Stimulated activated CD8-positive, alpha-beta memory T cell treated with anti-CD3 and anti-CD28 coated beads, Interleukin-4, amount 100 ng/mL, for 48 hours (primary cell): Measurements from ENCODE around the gene TAF13.
"Not testable (repeated sequence)": the region's sequence is repeated elsewhere in the genome, so short reads cannot be mapped to it uniquely, and the experiment has no call there.

Experiments used
- DNase-seq: peaks from one replicate; pipeline ENCODE4 v3.0.0-alpha.2; 2020

The TAF13 gene

DNA sequence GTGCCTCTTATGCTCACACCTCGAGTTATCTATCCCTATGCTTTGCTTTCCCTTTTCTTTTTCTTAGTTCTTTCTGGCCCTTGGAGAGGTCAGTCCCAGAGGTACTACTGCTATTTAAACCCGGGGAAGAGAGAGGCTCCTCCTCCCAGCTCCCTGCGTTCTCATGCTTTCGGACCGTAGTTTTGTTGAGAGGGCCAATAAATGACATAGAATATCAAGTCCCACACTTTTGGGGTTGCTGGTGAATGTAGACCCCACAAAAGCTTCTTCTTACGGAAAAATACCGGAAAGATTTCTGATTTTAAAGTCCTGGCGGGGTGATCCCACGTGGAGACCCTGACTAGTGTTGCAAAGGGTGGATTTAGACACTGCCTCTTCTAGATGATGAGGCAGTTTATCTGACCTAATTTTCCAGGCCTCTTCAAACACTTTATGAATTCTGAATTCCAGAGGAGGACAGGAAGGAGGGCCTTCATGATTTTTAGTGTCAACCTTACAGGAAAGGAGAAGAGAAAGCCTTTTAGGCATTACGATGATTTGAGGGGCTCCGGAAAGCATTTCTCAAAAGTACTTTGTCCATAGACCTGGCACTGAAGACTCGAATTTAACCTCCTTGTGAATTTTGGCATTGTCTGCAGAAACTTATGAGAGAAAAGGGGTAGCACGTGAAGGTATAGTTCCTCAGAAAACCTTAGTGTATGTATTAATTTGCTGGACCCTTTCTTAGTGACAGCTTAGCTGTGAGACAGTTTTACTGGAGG, 15.5 kb upstream of the TAF13 start:
- no peak for DNase-seq

GRCh38 chr1:109090196-109091077, 14.6 kb upstream of the TAF13 start, which contains the start of gene TMEM167B:
TSS of gene TMEM167B (plus strand) at chr1:109090764. CDS start at chr1:109090873, 109 bp downstream.
- DNase-seq, result peak; percentile 88

DNA sequence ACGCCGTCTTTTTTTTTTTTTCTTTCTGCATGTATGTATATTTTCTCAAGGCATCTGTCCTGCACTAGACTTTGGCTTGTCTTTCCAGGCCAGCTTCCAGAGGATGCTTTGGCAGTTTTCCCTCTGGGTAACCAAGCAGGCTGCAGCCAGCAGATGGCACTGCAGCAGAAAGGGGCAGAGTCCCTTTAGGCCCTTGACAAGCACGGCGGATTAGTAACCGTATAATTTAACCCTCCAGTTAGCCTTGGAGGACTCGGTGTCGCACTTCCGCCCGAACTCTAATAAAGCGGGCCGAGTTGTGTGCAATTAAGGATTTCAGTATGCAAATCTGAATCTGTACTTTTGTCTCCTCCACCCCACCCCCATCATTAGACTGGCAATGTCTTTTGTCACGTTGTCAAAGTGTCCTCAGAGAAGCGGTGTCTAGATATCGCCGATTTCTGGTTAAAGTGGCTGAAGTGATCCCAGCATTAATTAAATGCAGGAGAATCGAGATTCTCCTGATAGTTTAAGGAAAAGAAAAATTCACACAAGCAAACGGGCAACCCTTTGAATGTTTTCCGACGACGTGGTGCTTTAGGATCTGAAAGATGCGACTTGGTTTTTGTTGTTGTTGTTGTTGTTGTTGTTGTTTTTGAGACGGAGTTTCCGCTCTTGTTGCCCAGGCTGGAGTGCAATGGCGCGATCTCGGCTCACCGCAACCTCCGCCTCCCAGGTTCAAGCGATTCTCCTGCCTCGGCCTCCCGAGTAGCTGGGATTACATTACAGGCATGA, 13.6 kb upstream of the TAF13 start:
- peak; percentile 66 for DNase-seq

- no peak for DNase-seq
Observed at GRCh38 chr1:109084563-109085517, 9.0 kb upstream of the TAF13 start.

DNA sequence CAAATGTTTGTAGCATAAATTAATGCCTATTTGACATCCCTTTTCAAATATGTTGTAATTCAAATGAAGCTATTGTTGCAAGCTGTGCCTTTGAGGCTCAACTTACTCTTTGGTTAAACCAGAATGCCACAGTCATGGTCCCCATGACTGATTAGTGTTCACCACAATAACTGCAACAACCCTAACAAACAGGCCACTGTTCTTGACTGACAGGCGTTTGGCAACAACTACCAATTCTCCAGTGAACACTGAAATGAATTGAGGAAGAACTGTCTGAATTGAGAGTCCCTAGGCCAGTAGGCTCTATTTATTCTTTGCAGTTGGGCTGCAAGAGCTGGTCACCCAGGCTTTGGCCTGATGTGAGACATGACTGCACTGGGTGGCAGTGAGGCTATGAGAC, 8.1 kb upstream of the TAF13 start:
- no peak for DNase-seq

DNA sequence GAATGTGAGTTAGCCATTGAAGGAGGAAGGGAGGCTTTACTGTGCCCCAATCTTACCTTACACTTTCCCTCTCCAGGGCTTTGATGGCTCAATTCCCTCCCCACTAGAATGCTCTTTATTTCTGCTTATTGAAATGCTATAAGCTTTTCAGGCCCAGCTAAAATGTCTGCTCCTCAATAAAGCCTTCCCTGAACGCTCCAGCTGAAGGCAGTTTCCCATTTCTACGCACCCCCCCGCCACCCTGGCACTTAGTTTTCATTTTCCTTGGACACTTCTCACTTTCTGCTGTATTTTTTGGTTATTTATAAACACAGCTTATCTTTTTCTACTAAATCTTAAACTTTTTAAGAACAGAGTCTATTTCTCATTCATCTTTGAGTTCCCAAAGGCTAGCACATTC, 7.7 kb upstream of the TAF13 start:
- DNase-seq, result no peak

DNA sequence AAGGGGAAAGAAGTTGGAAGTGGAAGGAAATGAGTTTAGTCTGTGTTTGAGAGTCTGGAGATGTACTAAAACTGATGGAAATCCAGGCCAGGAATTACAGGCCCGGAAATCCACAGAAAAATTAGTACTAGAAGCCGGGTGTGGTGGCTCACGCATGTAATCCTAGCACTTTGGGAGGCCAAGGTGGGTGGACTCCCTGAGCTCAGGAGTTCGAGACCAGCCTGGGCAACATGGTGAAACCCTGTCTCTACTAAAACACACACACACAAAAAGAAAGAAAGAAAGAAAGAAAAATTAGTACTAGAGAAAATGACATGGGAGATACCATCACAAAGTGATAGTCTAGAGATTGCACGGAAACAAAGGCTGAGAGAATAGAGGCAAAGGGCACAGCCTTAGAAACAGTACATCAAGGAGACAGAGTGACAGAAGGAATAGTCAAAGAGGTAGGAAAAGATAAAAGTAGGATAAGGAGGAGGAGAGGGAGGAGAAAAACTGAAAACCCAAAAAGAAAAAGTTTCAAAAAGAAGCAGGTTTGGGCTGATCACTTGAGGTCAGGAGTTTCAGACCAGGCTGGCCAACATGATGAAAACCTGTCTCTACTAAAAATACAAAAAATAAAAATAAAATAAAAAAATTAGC, 4.8 kb upstream of the TAF13 start:
- no peak for DNase-seq

DNA sequence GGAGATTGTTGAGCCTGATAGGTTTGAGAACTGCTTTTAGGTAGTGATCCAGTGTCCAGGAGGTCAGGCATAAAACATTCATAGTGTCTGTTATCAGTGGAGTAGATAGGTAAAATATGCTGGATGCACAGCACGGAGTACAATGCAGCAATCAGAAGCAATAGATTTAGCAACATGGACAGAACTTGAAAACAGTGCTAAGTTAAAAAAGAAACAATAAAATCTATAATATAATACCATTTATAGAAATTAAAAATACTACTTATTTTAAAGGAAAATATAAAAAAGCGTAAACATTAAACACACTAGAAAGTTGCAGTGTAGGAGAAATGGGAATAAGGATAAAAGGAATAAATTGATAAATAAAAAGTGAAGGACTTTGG, 3.4 kb upstream of the TAF13 start:
- no peak for DNase-seq

GRCh38 chr1:109078317-109078716, 2.5 kb upstream of the TAF13 start:
- DNase-seq, result no peak

DNA sequence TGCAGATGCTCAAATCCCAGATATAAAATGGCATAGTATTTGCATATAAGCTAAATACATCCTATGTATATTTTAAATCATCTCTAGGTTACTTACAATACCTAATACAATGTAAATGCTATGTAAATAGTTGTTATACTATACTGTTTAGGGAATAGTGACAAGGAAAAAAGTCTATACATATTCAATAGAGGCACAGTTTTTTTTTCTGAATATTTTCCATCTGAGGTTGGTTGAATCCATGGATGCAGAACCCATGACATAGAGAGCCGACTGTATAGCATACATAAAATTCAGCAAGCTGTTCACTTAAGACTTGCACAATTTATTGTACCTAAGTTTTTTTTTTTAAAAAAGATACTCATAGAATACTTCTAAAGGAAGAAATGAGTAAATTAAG, 6.5 kb downstream of the TAF13 start:
- DNase-seq, result no peak

GRCh38 chr1:109067883-109068282, 7.9 kb downstream of the TAF13 start:
- DNase-seq, result no peak

- no peak for DNase-seq
Observed at GRCh38 chr1:109065137-109065536, 10.7 kb downstream of the TAF13 start.

DNA sequence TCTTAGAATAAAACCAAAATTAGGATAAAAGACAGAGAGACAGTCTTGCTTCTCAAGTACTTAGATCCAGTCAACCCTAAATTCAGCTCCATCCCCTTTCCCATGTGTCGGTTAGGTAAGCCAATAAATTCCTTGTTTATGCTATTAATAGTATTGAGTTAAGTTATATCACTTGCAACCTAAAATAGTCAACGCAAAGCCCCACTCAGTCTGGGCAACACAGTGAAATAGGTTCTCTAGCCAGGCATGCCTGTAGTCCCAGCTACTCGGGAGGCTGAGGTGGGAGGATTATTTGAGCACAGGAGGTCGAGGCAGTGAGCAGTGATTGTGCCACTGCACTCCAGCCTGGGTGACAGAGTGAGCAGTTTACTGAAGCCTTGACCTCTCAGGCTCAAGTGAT, 14.6 kb downstream of the TAF13 start:
- DNase-seq, result no peak

DNA sequence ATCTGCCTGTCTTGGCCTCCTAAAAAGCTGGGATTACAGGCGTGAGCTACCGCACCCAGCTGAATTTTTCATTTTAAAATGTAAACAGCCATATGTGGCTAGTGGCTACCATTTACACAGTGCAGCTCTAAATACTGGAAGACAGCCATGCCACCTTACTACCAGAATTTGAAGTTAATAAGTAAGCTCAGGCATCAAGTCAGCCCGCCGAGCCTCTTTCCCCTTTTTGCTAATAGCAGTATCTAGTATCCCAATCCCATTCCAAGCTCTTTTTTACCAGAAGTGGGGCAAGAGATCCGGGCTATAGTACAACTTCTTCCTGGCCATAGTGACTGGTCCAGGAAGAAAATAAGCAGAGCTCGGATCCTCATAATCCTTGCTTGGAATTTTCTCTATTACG, 15.1 kb downstream of the TAF13 start:
- no peak for DNase-seq

DNA sequence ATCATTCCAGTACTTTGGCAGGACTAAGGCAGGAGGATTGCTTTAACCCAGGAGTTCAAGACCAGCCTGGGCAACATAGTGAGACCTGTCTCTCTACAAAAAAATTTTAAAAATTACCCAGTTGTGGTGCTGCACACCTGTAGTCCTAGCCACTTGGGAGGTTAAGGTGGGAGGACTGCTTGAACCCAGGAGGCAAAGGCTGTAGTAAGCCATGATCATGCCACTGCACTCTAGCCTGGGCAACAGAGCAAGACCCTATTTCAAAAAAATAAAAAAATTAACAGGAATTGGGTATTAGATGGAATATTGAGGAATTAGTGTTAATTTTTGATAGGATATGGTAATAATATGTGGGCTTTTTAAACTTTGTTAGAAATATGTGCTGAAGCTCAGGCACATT, 16.8 kb downstream of the TAF13 start:
- DNase-seq, result no peak

DNA sequence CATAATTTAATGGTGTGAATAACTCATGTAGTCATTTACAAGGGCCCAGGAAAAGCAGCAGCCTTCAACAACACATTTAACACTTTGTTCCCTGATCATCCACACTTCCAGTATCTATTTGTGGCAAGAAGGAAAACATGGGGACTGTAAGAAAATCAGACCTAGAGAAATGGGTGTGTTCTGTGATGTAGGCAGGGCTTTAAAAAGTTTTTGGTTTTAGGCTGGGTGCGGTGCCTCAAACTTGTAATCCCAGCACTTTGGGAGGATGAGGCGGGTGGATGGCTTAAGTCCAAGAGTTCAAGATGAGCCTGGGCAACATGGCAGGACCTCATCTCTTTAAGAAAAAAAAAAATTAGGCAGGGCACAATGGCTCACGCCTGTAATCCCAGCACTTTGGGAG, 19.7 kb downstream of the TAF13 start:
- no peak for DNase-seq

DNA sequence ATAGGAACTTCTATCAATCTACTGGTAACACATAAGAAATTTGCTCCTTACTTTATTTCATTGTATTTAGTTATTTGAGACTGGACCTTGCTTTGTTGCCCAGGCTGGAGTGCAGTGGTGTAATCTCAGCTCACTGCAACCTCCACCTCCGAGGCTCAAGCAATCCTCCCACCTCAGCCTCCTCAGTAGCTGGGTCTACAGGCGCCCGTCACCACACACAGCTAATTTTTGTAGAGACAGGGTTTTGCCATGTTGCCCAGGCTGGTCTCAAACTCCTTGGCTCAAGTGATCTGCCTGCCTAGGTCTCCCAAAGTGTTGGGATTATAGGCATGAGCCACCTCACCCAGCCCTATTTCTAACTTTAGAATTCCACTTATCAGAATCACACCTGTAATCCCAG, 23.7 kb downstream of the TAF13 start:
- DNase-seq, result not testable (repeated sequence)

GRCh38 chr1:109050228-109050995, 25.4 kb downstream of the TAF13 start:
- no peak for DNase-seq

- DNase-seq, result no peak
Observed at GRCh38 chr1:109048335-109048734, 27.5 kb downstream of the TAF13 start.

DNA sequence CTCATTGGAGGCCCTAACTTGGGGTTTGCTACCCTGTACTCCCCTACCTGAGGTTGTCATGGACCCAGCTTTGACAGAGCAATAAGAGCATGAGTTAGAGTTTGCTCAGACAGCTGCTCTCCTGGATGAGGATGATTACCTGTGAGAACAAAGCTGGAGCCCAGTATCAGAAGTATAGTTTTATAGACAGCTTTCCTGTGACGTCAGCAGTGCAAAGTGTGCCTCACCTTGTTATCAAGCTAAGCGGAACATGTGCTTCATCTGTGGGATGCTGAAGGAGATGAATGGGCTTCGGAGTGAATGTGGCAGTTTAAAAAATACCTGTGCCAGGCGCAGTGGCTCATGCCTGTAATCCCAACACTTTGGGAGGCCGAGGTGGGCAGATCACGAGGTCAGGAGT, 28.5 kb downstream of the TAF13 start:
- DNase-seq, result no peak

DNA sequence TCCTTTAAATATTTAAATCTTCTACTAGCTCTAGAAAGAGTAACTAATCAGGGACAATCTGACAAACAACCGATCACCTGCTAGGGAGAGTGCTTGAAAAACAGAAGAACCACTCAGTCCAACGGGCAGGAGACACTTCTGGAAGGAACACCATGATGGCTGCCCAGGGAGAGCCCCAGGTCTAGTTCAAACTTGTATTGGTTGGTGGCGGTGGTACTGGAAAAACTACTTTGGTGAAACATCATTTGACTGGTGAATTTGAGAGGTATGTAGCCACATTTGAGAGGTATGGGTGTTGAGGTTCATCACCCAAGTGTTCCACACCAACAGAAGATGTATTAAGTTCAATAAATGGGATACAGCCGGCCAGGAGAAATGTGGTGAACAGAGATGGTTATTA, 29.1 kb downstream of the TAF13 start:
- DNase-seq, result no peak
